GM21390 (cell line): ENCODE results near the gene EFNA2.
"Not testable (repeated sequence)": the region's sequence is repeated elsewhere in the genome, so short reads cannot be mapped to it uniquely, and the experiment has no call there.

Experiments used
- ATAC-seq: cut with Tn5 transposase; IDR thresholded peaks from one replicate; pipeline ENCODE4 v1.9.1; 2021; ENCODE audit not compliant: unreplicated experiment

EFNA2 gene

DNA sequence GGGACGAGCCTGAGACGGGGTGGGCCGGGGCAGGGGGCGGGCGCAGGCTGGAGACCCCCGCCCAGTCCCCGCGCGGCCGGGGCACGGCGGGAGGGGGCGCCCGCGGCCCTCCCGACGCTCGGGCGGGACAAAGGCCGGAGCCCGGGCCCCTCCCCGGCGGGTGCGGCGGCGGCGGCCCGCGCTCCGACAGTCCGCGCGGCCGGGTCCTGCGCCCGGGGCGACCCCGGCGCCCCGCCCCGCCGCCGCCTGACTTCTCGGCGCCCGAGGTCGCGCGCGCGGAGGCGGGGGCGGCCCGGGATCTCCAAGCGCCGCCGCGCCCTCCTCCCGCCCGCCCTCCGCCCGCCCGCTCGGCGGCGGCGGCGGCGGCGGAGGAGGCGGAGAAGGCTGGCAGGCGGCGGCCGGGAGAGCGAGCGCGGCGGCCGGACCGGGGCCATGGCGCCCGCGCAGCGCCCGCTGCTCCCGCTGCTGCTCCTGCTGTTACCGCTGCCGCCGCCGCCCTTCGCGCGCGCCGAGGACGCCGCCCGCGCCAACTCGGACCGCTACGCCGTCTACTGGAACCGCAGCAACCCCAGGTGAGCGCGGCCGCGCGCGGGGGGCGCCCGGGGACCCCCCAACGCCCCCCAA is at the start of gene EFNA2:
Gene EFNA2, plus strand, starts transcription at position 137 of the 624 bp plus-strand sequence. Its CDS starts 296 bp downstream, at position 433.
- no peak for ATAC-seq

DNA sequence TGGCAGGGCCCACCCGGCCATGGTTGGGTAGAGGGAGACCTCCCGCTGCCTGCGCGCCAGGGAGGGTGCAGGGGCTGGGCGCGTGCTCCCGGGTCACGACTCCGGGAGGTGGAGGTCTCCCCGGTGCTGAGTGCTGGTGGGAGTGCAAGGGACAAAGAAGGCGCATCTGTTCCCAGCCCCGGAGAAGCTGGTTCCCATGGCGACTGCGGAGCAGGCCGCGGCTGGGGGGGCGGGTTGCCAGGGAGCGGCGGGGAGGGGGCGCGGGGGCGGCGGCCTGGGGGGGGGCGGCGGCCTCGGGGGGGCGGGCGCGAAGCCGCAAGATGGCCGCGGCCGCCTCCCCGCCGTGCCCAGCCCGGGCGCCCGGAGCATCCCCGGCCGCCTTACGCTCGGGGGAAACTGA is 49.1 kb upstream of the EFNA2 start:
- ATAC-seq: no peak

DNA sequence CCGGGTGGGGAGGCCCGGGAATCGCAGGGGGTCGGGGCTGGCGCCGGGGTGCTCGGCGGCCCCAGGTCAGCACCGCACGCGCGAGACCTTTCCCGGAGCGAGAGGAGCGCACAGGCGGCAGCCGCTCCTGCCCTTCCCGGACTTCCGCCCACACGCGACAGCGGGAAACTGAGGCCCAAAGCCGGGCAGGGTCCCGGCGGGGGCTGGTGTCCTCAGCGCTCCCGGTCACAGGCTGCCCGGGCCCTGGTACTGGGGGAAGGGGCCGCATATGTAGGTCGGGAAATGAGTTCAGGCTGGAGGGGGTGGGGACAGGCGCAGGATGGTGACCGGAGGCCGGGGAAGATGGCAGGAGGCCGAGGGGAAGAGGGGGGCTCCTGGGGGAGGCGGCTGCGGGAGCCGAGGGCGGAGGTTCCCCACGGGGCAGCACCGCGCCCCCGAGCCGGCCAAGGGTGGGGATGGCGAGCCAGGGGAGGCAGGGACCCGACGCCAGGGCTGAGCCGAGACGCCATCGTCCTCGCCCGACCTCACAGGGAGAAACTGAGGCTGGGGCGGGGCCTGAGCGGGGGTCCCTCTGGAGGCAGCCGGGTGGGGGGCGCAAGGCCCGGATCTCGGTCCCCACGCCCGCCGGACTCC is 48.5 kb upstream of the EFNA2 start:
- ATAC-seq: no peak

DNA sequence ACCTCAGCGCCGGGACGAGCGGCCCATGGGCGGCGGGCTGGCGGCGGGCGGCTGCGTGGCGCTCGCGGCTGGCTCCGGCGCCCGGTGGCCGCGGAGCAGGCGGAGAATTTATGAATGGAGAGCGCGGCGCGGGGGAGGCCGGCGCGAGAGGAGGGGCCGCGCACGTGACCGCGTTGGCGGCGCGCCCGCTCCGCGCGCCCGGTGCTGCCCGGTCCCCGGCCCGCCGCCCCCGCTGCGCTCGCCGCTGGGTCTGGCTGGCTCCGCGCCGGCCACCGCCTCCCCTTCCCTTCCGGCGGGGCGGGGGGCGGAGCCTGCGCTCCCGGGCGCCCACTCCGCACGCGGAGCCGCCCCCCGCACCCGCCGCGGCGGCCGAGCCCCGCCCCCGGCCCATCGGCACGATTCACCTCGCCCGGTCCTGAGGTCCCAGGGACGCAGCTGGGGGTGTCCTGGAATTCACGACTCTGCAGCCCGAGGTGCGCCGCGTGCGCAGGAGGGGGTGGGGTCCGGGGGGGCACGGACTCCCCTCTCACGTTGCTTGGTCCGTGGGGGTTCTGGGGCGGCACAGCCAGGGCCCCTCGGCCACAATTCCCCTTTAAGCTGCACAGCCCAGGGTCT is 47.8 kb upstream of the EFNA2 start, which contains the start of gene CBARP:
Gene CBARP, minus strand, starts transcription at position 252 of the 615 bp plus-strand sequence. CDS start 1,905 bp downstream, outside the sequence.
- no peak for ATAC-seq

DNA sequence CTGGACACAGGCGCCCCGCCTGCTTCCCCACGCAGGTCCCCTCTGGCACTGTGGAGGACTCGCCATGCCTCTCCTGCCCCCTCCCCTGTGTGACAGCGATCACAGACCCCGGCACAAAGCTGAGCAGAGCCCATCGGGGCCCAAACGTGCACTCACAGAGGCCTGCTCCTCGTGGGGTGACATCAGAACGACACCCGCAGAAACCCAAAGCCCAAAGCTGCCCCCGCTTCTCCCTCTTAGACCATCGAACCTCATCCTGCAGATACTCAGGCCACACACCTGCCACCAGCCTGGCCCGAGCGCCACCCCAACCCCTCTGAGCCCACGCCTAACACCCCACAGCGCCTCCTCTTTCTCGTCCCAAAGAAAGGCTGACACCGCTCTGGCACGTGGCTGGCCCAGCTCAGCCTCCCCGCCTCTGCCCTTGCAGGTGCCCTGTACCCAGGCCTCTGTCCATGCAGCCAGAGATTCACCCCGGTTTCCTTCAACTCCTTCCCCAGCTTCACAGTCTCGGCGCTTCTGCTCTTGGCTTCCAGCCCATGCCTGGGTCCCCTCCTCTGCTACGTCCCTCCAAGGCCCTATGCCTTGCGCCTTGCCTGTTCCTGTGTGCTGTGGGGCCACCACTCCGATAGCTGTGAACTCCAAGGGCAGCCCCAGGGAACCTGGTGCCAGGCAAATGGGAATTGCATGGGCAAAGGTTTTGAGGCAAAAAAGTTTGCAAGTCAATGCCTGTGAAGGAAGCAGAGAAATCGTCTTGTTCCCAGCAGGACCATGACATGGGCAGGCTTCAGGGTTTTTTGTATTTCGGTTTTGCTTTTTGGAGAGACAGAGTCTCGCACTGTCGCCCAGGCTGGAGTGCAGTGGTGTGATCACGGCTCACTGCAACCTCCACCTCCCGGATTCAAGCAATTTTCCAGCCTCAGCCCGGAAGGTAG is 47.0 kb upstream of the EFNA2 start:
- ATAC-seq: no peak

DNA sequence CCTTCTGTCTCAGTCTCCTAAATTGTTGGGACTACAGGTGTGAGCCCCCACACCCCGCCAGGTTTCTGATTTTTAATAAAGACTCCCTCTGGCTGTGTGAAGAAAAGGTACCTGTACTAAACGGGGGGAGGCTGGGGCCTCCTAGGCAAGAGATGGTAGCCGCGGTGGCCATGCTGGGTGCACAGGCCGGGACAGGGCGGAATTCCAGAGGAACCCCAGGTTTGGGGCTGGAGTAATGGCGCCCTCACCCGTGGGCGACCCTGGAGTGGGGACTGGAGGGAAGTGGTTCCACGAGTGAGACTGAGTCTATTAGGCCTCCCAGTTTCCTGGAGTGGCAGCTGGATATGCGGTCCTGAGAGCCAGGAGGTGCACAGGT is 46.3 kb upstream of the EFNA2 start:
- ATAC-seq: no peak

DNA sequence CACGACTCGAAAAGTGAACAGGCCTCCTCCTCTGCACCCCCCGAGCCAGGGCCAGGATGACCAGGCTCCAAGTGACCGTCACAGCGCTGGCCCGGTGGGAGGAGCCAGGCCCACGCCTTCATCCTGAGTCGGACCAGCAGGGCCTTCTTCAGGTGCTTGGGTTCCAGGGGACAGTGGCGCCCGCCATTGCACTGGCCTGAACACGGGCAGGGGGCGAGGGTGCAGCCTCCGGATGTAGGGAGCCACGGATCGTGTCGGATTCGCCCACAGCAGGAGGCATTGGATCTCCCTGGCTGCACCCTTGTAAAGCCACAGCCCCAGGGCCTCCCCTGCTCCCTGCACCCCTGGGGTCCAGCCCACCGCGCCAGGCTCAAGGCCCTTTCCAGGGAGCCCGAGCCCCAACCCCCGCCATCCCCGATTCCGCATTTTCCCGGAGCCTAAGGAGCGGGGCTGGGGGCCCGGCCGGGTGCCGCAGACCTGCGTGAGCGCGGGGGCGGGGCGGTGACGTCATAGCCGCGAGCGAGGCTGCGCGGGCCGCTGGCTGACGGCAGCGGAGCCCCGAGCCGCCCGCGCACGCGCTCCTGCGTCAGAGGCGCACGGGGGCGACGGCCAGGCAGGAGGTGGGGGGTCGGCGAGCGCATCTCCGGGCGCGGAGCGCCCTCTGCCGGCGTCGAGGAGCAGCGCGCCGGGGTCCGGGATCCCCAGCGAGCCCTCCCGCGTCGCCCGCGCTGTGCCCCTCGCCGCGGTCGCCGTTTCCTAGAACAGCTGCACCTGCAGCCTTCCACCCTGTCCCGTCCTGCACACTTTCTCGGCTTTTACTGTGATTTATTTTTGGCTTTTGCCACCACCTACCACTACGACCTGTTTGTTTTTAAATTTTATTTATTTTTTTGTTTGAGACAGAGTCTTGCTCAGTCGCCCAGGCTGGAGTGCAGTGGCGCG is 45.6 kb upstream of the EFNA2 start:
- no peak for ATAC-seq

DNA sequence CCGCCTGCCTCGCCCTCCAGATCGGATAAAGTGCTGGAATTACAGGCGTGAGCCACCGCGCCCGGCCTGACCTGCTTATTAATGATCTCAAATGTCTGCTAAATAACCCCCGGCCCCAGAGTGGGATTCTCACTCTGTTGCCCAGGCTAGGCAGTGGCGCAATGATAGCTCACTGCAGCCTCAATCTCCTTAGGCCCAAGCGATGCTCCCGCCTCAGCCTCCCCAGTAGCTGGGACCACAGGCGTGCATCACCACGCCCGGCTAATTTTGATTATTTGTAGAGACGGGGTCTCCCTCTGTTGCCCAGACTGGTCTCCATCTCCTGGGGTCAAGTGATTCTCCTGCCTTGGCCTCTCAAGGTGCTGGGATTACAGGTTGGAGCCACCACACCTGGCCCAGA is 44.7 kb upstream of the EFNA2 start:
- no peak for ATAC-seq

DNA sequence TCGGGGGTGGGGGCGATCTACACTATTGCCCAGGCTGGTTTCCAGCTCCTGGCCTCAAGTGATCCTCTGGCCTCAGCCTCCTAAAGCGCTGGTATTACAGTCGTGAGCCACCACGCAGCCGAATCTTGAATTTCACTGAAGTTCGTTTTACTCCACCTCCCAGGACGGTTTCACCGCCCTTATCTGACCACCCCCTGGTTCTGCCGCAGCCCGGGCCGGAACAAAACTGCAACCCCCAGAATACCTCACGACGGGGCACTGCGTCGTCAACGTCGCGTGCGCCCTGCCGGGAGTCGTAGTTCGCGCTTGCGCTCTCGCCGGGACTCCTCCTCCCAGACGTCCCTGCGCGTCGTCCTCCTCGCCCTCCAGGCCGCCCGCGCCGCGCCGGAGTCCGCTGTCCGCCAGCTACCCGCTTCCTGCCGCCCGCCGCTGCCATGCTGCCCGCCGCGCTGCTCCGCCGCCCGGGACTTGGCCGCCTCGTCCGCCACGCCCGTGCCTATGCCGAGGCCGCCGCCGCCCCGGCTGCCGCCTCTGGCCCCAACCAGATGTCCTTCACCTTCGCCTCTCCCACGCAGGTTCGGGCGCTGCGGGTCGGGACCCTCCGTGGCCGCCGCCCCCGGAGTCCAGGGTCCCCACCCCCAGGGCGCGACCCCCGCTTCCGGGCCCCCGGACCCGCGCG is 44.1 kb upstream of the EFNA2 start, which contains the start of gene ATP5F1D:
Gene ATP5F1D, plus strand, starts transcription at position 335 of the 679 bp plus-strand sequence. Its CDS starts 100 bp downstream, at position 435.
- no peak for ATAC-seq

DNA sequence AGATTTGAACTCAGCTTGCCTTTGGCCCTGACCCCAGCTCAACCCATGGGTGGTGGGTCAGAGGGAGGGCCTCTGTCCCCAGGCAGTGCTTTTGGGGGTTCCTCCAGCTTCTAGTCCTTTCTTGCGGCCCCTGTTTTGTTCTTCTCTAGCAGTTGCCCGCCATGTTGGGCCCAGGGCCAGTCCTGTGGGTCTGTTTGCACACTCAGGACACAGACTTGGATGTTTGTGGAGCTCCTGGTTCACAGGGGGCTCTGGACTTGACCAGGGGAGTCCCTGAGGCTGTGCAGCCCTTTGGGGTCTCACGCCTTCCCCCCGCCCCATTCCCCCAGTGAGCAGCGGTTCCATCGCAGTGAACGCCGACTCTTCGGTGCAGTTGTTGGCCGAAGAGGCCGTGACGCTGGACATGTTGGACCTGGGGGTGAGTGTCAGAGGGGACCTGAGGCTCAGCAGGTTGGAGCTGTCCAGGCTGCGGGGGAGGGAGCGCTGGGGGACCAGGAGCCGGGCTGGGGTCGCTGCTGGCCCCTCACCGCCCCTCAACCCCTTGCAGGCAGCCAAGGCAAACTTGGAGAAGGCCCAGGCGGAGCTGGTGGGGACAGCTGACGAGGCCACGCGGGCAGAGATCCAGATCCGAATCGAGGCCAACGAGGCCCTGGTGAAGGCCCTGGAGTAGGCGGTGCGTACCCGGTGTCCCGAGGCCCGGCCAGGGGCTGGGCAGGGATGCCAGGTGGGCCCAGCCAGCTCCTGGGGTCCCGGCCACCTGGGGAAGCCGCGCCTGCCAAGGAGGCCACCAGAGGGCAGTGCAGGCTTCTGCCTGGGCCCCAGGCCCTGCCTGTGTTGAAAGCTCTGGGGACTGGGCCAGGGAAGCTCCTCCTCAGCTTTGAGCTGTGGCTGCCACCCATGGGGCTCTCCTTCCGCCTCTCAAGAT is 41.6 kb upstream of the EFNA2 start:
- ATAC-seq: no peak

DNA sequence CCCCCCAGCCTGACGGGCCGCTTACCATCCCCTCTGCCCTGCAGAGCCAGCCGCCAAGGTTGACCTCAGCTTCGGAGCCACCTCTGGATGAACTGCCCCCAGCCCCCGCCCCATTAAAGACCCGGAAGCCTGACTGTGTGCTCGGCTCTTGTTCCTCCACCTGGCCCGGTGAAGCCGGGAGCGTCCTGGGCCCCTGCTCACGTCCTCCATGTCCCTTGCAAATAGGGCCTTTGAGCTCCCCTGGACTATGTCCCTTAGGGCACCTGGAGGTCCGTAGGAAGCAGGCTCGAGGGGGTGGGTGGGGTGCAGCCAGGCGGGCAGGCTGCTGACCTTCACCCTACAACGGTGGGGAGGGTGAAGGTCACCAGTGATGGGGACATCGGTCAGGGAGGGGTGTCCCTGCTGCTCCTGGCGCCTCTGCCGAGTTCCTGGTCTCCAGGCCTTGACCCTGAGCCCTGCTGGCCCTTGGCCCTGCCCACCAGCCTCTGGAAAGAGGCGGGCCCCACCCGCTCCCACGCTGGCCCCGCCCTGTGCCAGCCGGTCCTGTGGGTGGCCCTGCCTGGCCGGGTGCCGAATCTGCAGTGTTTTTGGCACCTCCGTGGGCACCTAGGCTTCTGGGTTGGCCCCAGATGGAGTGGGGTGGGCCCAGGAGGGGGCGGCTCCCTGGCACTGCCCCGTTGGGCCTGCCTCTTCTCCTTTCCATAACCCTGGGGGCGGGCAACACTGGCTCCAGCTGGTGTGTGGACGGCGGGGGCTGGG is 40.8 kb upstream of the EFNA2 start:
- no peak for ATAC-seq

DNA sequence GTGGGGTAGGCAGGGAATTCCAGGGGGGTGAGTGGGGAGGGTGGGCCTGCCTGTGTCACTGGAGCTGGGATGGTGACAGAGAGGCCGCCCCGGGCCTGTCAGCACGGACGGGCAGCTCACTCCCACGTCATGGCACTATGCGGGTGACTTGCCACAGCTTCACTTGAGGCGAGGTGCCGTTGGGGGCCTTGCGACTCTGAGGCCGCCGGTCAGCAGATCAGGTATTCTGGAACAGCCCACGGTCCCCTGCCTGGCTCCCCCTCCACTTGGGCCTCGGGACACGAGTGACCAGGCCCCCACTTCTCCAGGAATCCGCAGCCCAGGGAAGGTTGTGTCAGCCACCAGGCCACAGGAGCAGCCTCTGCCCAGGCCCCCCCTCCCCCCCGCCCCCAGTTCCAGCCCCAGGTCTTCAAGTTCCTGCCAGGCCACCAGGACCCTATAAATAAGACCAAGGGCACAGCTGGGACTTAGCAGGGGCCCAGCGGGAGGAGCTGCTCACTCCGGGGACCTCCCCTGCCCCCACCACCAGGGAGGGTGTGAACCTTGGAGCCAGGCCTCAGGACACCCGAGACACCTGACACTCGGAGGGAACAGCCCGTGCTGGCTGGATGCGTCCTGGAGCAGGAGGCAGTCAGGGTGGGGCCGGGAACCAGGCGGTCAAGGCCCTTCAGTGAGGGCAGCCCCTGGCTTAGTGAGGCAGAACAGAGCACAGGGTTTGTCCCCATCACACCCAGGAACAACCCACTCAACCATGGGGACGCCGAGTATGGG is 40.0 kb upstream of the EFNA2 start:
- ATAC-seq: no peak

DNA sequence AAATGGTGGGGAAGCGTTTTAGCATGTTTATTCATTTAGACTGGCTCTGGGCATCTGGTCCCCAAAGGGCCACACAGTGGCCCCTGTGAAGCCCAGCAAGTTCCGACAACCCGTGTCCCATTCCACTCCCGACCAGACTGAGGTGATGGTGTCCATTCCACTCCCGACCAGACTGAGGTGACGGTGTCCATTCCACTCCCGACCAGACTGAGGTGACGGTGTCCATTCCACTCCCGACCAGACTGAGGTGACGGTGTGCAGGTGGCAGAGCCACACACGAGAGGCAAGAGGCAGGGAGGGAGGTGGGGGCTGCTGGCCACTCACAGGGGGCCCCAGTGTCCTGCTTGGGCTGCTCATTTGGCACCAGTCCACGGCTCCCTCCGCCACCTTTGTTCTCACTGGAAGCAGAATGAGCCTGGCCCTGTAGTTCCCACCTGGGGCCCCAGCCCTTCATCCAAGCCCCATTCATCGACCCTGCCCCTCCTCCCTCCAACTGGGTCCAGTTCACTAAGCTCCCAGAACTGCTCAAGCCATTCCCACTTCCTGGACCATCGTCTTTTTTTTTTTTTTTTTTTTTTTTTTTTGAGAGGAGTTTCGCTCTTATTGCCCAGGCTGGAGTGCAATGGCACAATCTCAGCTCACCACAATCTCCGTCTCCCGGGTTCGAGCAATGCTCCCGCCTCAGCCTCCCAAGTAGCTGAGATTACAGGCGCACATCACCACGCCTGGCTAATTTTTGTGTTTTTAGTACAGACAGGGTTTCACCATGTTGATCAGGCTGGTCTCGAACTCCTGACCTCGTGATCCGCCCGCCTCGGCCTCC is 39.2 kb upstream of the EFNA2 start:
- ATAC-seq: not testable (repeated sequence)

DNA sequence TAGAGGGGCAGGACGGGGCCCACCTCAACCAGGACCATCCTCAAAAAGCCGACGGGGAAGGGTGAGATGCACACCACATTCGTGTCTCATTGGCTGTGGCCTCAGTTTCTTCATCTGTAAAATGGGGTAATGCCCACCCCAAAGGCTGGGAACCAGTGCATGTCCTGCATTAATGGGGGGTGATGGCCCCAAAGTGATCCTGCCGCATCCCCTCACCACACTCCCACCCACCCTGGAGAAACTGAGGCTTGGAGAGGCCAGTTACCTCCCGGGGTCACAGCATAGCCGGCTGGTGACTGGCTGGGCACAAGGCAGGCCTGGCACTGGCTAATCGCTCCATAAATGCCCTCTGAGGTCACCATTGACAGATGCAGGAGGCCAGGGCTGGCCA is 37.9 kb upstream of the EFNA2 start:
- no peak for ATAC-seq

DNA sequence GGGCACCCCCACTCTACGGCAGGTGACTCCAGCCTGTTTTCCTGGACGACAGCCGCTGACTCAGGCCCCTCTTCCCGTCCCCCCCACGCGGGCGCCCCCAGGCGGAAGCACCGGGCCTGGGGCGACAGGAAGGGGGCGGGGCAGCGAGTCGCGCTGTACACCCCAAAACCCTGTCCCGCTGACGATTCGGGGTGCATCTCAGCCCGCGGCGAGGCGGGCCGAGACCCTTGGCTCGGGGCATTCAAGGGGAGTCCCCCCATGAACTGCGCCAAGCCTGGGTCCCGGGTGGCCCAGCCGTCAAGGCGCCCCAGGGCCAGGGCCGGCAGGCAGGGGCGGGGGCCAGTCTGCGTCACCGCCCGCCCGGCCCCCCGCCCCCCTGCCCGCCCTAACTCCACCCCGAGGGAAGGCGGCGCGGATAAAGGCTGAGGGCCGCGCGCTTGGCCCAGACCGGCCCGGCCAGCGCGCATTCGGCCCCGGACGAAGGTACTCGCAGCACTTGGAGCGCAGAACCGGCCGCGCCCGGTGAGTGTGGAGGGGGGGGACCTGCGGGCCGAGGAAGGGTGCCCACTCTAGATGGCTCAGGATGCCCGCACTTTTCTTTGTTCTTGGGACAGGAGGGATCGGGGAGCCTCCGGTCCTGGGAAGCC is 37.4 kb upstream of the EFNA2 start, which contains the start of gene MIDN:
Gene MIDN, plus strand, starts transcription at position 445 of the 647 bp plus-strand sequence. CDS start 1,714 bp downstream, outside the sequence.
- peak; percentile 12 for ATAC-seq
